ENCODE data around the gene INPP5D.

GRCh38 chr2:233185330-233185729, 125.2 kb downstream of the INPP5D start:
- TF ChIP-seq CTCF (IDR thresholded peaks at IDR 0.05): no peak
- no peak for TF ChIP-seq POLR2A (IDR thresholded peaks at IDR 0.05)
